Transverse colon (tissue), 4 donors: ENCODE results near the gene E4F1.

Source experiments
- POLR2A ChIP-seq: fragments of 450-650 bp; IDR thresholded peaks from one replicate; pipeline ENCODE4 v1.6.1; 2016; ENCODE audit warnings: antibody characterized with exemption, mild to moderate bottlenecking, moderate library complexity
- POLR2AphosphoS5 ChIP-seq, 3 donors: sonication (generic); formaldehyde crosslinking; IDR thresholded peaks; one replicate each; pipeline ENCODE4 v1.6.1; 2016; ENCODE audit warnings: antibody characterized with exemption in 3 of 3
- TF ChIP-seq, protein P1 (sequence below), 5 experiments: fragments of 200-600 bp in 3 of 5; fragments of 450-650 bp in 2 of 5; sonication (generic) in 3 of 5; IDR thresholded peaks; 1 replicate in 2 of 5; 2 replicates in 3 of 5; pipeline ENCODE4 v1.5.1; 2016 to 2017; ENCODE audit warnings: antibody characterized with exemption in 5 of 5, inconsistent platforms in 3 of 5, mild to moderate bottlenecking in 2 of 5, moderate library complexity in 1 of 5

DNA sequence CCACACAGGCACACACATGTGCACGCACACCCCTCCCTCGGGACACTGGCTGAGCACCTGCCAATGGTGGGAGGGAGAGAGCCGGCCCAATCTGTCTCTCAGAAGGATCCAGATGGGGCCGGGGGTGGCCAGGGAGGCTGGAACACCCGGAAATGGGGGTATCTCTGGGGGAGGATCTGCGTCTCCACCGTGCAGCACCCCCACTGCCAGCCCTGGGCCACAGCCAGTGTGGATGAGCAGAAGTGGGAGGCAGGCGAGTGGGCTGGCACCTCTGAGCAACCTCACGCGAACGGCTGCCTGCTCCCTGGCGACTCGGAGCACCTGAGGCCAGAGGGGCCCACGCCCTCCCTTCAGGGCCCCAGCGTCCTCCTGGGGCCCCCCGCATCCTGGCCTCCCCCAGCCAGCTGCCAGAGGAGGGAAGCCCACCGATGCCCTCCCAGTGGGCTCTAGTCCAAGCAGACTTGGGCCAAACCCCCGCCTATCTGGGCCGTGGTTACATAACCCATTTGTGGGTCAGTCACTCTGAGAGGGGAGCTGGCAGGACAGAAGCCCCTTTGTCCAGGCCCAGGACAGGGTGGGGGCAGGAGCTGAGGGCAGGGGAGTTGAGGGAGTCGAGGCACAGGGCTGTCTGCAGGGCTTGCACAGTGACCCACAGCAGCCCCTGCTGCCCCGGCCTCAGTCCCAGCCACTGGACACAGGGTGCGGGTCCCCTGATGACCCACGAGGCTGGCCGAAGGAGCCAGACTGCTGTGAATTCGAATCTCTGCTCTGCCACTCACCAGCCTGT is 32.5 kb upstream of the E4F1 start:
- TF ChIP-seq POLR2A, result no peak
- no peak for TF ChIP-seq POLR2AphosphoS5 (IDR thresholded peaks at IDR 0.05)
- TF ChIP-seq, protein P1, sequence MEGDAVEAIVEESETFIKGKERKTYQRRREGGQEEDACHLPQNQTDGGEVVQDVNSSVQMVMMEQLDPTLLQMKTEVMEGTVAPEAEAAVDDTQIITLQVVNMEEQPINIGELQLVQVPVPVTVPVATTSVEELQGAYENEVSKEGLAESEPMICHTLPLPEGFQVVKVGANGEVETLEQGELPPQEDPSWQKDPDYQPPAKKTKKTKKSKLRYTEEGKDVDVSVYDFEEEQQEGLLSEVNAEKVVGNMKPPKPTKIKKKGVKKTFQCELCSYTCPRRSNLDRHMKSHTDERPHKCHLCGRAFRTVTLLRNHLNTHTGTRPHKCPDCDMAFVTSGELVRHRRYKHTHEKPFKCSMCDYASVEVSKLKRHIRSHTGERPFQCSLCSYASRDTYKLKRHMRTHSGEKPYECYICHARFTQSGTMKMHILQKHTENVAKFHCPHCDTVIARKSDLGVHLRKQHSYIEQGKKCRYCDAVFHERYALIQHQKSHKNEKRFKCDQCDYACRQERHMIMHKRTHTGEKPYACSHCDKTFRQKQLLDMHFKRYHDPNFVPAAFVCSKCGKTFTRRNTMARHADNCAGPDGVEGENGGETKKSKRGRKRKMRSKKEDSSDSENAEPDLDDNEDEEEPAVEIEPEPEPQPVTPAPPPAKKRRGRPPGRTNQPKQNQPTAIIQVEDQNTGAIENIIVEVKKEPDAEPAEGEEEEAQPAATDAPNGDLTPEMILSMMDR (IDR thresholded peaks at IDR 0.05), result no peak
